B cell (primary cell): Measurements from ENCODE around the gene ARL2.

Experiments used
- CTCF ChIP-seq: fragments of 200-600 bp; IDR thresholded peaks from one replicate; pipeline ENCODE4 v1.8.0; 2022; ENCODE audit warnings: antibody characterized with exemption, mild to moderate bottlenecking
- EZH2 ChIP-seq: IDR thresholded peaks from 2 replicates; pipeline ENCODE4 v1.6.1; 2012; ENCODE audit warnings: borderline replicate concordance, low read depth, mild to moderate bottlenecking, moderate library complexity, low read length; ENCODE audit not compliant: insufficient read depth, poor library complexity, severe bottlenecking

DNA sequence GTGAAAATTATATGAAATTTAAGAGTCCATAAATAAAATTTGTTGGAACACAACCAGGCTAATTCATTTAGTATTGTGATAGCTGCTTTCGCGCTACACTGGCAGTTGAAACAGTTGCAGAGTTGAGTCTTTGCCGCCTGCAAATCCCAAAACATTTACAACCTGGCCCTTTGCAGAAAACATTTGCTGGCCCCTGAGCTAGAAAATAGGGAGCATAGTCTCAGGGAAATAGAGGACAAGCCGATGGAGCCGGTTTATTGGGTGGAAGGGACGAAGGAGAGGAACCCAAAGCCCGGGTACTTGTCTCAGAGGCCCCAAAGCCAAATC is 26.5 kb downstream of the ARL2 start:
- TF ChIP-seq CTCF (no peak), EZH2 (no peak)
